ENCODE results near the gene DMTF1. TPM values are rescaled to one million over a fixed set of nuclear protein-coding genes. Genes with fewer than 3 reads are reported as not detected.
A peak's percentile ranks its signal among the peaks of the same experiment; 100 is the strongest.

DMTF1 gene
- total and polyA plus RNA-seq, 10 of the 15 experiments (the other 5 are each of a cell fraction or from before 2014, with no cell fraction given), result 24.3 to 191 (median 72.0) TPM

GRCh38 chr7:87190783-87191182 is 38.5 kb downstream of the DMTF1 start:
- FAIRE-seq (no peak), ATAC-seq (0 out of 3 replicates have a peak, but pooled peaks have one; percentile 10)
- peaks cover 18 to 39% of the 10 kb centered on the region in 2 experiments for H3K36me3 ChIP-seq (ENCODE audit: control insufficient read depth in 2 of 2, insufficient read depth in 2 of 2, low read length in 1 of 2)

GRCh38 chr7:87192784-87193487 is 40.7 kb downstream of the DMTF1 start:
- H3K27ac ChIP-seq (ENCODE audit: control insufficient read depth, insufficient read depth), result no peak overlapping the region
- H3K9me3 ChIP-seq (replicated peaks; ENCODE audit: control insufficient read depth, insufficient read depth, low read length), result no peaks in the 10 kb centered on the region
- no peaks in the 10 kb centered on the region for H4K20me1 ChIP-seq (ENCODE audit: control insufficient read depth, insufficient read depth)
- DNase-seq (ENCODE audit: low read depth, low spot score) (no peak), FAIRE-seq (no peak), ATAC-seq (no peak)
- H3K4me2 ChIP-seq (ENCODE audit: control insufficient read depth, insufficient read depth), result no peak overlapping the region
- ChIA-PET CTCF (interaction anchor here (0.7 to 1.3 kb wide), 6 partner anchors 9 to 45 kb away, joined by 3 to 5 read pairs (median 3); no protein-coding TSS in a partner anchor), RAD21 (ENCODE audit: unreplicated experiment) (interaction anchor here (1.0 to 1.4 kb wide), 3 partner anchors 19 to 32 kb away, joined by 3 read pairs; no protein-coding TSS in a partner anchor), SMC1A (ENCODE audit: uncharacterized antibody, unreplicated experiment) (interaction anchor here (0.7 to 2.6 kb wide), 9 partner anchors 8 to 464 kb away, joined by 3 to 21 read pairs (median 3); partner anchors contain the start of gene DMTF1), POLR2A (interaction anchor here (1.0 to 1.5 kb wide), 2 partner anchors 17 to 34 kb away, joined by 3 to 4 read pairs; no protein-coding TSS in a partner anchor)
- H3K36me3 ChIP-seq (ENCODE audit: control insufficient read depth in 2 of 2, insufficient read depth in 2 of 2, low read length in 1 of 2), result peaks cover 16 to 43% of the 10 kb centered on the region in 2 experiments
- intact Hi-C loops (cut with micrococcal nuclease; ENCODE audit: unreplicated experiment), result no loop called here
- no peak overlapping the region for H3K4me3 ChIP-seq
- in situ Hi-C loops (cut with MboI), result no loop called here
- peaks cover 15% of the 10 kb centered on the region for H3K79me2 ChIP-seq (ENCODE audit: control insufficient read depth, insufficient read depth, low read length)
- H3K27me3 ChIP-seq (replicated peaks in 1 of 2; ENCODE audit: control insufficient read depth in 2 of 2, insufficient read depth in 2 of 2, low read length in 1 of 2), result no peaks in the 10 kb centered on the region
- H2AFZ ChIP-seq (ENCODE audit: control insufficient read depth, low read depth, low read length), result no peak overlapping the region
- TSS peak; percentile 0 for BruUV-seq (replicated peaks)
- no peaks in the 10 kb centered on the region for H3K4me1 ChIP-seq (ENCODE audit: control insufficient read depth, insufficient read depth, low read length)
- WGBS (ENCODE audit: insufficient coverage, insufficient replicate concordance, low lambda C conversion rate, missing lambda C conversion rate), result 70% methylated on average over 6 of the region's 6 CpGs
- no peak overlapping the region for H3K9ac ChIP-seq (ENCODE audit: control insufficient read depth, insufficient read depth, low read length)
- TF ChIP-seq, protein P1, sequence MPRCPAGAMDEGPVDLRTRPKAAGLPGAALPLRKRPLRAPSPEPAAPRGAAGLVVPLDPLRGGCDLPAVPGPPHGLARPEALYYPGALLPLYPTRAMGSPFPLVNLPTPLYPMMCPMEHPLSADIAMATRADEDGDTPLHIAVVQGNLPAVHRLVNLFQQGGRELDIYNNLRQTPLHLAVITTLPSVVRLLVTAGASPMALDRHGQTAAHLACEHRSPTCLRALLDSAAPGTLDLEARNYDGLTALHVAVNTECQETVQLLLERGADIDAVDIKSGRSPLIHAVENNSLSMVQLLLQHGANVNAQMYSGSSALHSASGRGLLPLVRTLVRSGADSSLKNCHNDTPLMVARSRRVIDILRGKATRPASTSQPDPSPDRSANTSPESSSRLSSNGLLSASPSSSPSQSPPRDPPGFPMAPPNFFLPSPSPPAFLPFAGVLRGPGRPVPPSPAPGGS (IDR thresholded peaks at IDR 0.05; ENCODE audit: borderline replicate concordance, insufficient read depth, low read depth, low read length, poor library complexity, severe bottlenecking), result peak; percentile 32
- TF ChIP-seq, protein P2, sequence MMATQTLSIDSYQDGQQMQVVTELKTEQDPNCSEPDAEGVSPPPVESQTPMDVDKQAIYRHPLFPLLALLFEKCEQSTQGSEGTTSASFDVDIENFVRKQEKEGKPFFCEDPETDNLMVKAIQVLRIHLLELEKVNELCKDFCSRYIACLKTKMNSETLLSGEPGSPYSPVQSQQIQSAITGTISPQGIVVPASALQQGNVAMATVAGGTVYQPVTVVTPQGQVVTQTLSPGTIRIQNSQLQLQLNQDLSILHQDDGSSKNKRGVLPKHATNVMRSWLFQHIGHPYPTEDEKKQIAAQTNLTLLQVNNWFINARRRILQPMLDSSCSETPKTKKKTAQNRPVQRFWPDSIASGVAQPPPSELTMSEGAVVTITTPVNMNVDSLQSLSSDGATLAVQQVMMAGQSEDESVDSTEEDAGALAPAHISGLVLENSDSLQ (IDR thresholded peaks at IDR 0.05), result no peak
- TF ChIP-seq SKIL (IDR thresholded peaks at IDR 0.05; ENCODE audit: low read depth, poor library complexity, severe bottlenecking) (no peak), POU2F2 (IDR thresholded peaks at IDR 0.05; ENCODE audit: borderline replicate concordance, low read depth, low read length) (peak; percentile 9; the same call in 1 of the 3 replicates), TARDBP (IDR thresholded peaks at IDR 0.05; ENCODE audit: borderline replicate concordance) (no peak), SPI1 (IDR thresholded peaks at IDR 0.05; ENCODE audit: borderline replicate concordance, insufficient read depth, low read depth, low read length) (no peak), POLR2AphosphoS5 (IDR thresholded peaks at IDR 0.05; ENCODE audit: low read length) (peak; percentile 60), POLR2A (IDR thresholded peaks at IDR 0.05; ENCODE audit: low read depth, low read length) (peak; percentile 66; the same call in 1 of the 2 replicates)

More at GRCh38 chr7:87190783-87191182, 38.5 kb downstream of the DMTF1 start:
- Histone ChIP-seq H2AFZ (ENCODE audit: control insufficient read depth, low read depth, low read length) (no peak overlapping the region), H4K20me1 (ENCODE audit: control insufficient read depth, insufficient read depth) (no peaks in the 10 kb centered on the region), H3K79me2 (ENCODE audit: control insufficient read depth, insufficient read depth, low read length) (peaks cover 3% of the 10 kb centered on the region; the same call in 1 of the 2 replicates), H3K4me1 (ENCODE audit: control insufficient read depth, insufficient read depth, low read length) (no peaks in the 10 kb centered on the region), H3K9me3 (replicated peaks; ENCODE audit: control insufficient read depth, insufficient read depth, low read length) (no peaks in the 10 kb centered on the region), H3K27ac (ENCODE audit: control insufficient read depth, insufficient read depth) (no peak overlapping the region), H3K4me2 (ENCODE audit: control insufficient read depth, insufficient read depth) (no peak overlapping the region), H3K27me3 (replicated peaks in 1 of 2; ENCODE audit: control insufficient read depth in 2 of 2, insufficient read depth in 2 of 2, low read length in 1 of 2) (no peaks in the 10 kb centered on the region), H3K9ac (ENCODE audit: control insufficient read depth, insufficient read depth, low read length) (no peak overlapping the region), H3K4me3 (no peak overlapping the region)
- POLR2A ChIA-PET, result no interaction called here
- SMC1A ChIA-PET (ENCODE audit: uncharacterized antibody, unreplicated experiment), result interaction anchor here (0.7 to 2.6 kb wide), 2 partner anchors 16 to 22 kb away, joined by 4 to 21 read pairs; no protein-coding TSS in a partner anchor
- RAD21 ChIA-PET (ENCODE audit: unreplicated experiment), result interaction anchor here (1.7 kb wide), 1 partner anchor 37 kb away, joined by 3 read pairs; no protein-coding TSS in a partner anchor
- no TSS peak for BruUV-seq (replicated peaks)
- CTCF ChIA-PET, result interaction anchor here (0.8 kb wide), 1 partner anchor 46 kb away, joined by 3 read pairs; no protein-coding TSS in a partner anchor
- WGBS (ENCODE audit: insufficient coverage, insufficient replicate concordance, low lambda C conversion rate, missing lambda C conversion rate), result 20% methylated on average over 3 of the region's 3 CpGs
- in situ Hi-C loops (cut with MboI), result no loop called here
- TF ChIP-seq ZBED1 (IDR thresholded peaks at IDR 0.05; ENCODE audit: borderline replicate concordance), result 0 out of 2 replicates have a peak, but pooled peaks have one; percentile 61
- peak; percentile 45; the same call in 1 of the 2 replicates for TF ChIP-seq POLR2AphosphoS2 (IDR thresholded peaks at IDR 0.05; ENCODE audit: low read depth, low read length)
- TF ChIP-seq ESRRA (IDR thresholded peaks at IDR 0.05; ENCODE audit: low read length), result no peak
- no peak for DNase-seq (ENCODE audit: low read depth, low spot score)
- intact Hi-C loops (cut with micrococcal nuclease; ENCODE audit: unreplicated experiment), result loop anchor here (1.0 kb wide), 1 partner anchor 22 kb away; no protein-coding TSS in a partner anchor

All from GM12878 (cell line).